Measurements from ENCODE around the gene MOAP1.

- TF ChIP-seq CTCF (IDR thresholded peaks at IDR 0.05; ENCODE audit: borderline replicate concordance, extremely low read depth, low read length, poor library complexity, severe bottlenecking) (no peak), EZH2 (IDR thresholded peaks at IDR 0.05; ENCODE audit: borderline replicate concordance, low read depth, low read length, severe bottlenecking) (no peak)
Measured at GRCh38 chr14:93153121-93153520, 31.6 kb downstream of the MOAP1 start.

All from DND-41 (cell line).